Tibial nerve (tissue), 4 donors: ENCODE data around the gene MON2. TPM values are rescaled to one million over a fixed set of nuclear protein-coding genes. Genes with fewer than 3 reads are reported as not detected.

Experiments used
- DNase-seq, 2 donors: peaks; one replicate each; pipeline ENCODE4 v3.0.0-alpha.2; 2019; ENCODE audit warnings: low spot score in 2 of 2
- H3K27ac ChIP-seq, 4 donors: fragments of 200-600 bp; sonication (generic) in 3 of 4; one replicate each; pipeline ENCODE4 v1.5.1; 2017 to 2019; ENCODE audit warnings: mild to moderate bottlenecking in 1 of 4
- H3K27me3 ChIP-seq, 2 donors: fragments of 200-600 bp; sonication (generic) in 1 of 2; one replicate each; pipeline versions ENCODE4 v1.5.1 to v1.6.0; 2017 to 2019
- H3K36me3 ChIP-seq, 3 donors: fragments of 200-600 bp; sonication (generic); one replicate each; pipeline ENCODE4 v1.5.1; 2018 to 2019
- H3K4me1 ChIP-seq, 4 donors: fragments of 200-600 bp; sonication (generic) in 3 of 4; one replicate each; pipeline ENCODE4 v1.5.1; 2017 to 2019
- H3K4me3 ChIP-seq, 4 donors: fragments of 200-600 bp; sonication (generic) in 3 of 4; one replicate each; pipeline ENCODE4 v1.5.1; 2017 to 2019; ENCODE audit warnings: mild to moderate bottlenecking in 1 of 4, moderate library complexity in 1 of 4
- H3K9me3 ChIP-seq, 4 donors: fragments of 200-600 bp; sonication (generic) in 3 of 4; one replicate each; pipeline ENCODE4 v1.5.1; 2017 to 2019
- CTCF ChIP-seq, 5 experiments: fragments of 200-600 bp in 3 of 5; fragments of 450-650 bp in 2 of 5; sonication (generic) in 3 of 5; IDR thresholded peaks; one replicate each; pipeline ENCODE4 v1.5.1; 2016 to 2019; ENCODE audit warnings: antibody characterized with exemption in 5 of 5, mild to moderate bottlenecking in 3 of 5, moderate library complexity in 2 of 5
- EP300 ChIP-seq, 2 donors: sonication (generic); formaldehyde crosslinking; IDR thresholded peaks; one replicate each; pipeline ENCODE4 v1.6.1; 2017; ENCODE audit warnings: antibody characterized with exemption in 2 of 2, mild to moderate bottlenecking in 1 of 2
- POLR2A ChIP-seq, 2 donors: fragments of 450-650 bp; IDR thresholded peaks; one replicate each; pipeline ENCODE4 v1.6.1; 2017; ENCODE audit warnings: antibody characterized with exemption in 2 of 2, mild to moderate bottlenecking in 2 of 2, moderate library complexity in 2 of 2
- WGBS, 2 donors: methylation state at CpG; one replicate each; pipeline ENCODE4 v1.1.5; 2018; 5-methylcytosine and 5-hydroxymethylcytosine counted together
- total RNA-seq, 4 donors: library from RNA; depleted of rRNA; stranded (reverse); fragments of >200 nt; gene quantifications; one replicate each; pipeline ENCODE4 v1.1.0, GENCODE V29; 2016

MON2 gene
- total RNA-seq, 4 donors from 2014 or later: 70.2 to 134 (median 111) TPM

GRCh38 chr12:62627181-62627580 is 160.6 kb downstream of the MON2 start:
- Histone ChIP-seq H3K9me3 (no peaks in the 10 kb centered on the region), H3K27ac (no peak overlapping the region), H3K36me3 (no peaks in the 10 kb centered on the region), H3K4me1 (peaks cover 0 to 13% (median under 1%) of the 10 kb centered on the region in 4 donors), H3K27me3 (no peaks in the 10 kb centered on the region), H3K4me3 (no peak overlapping the region)
- DNase-seq: no peak
- no peak for TF ChIP-seq POLR2A (IDR thresholded peaks at IDR 0.05)
- TF ChIP-seq EP300 (IDR thresholded peaks at IDR 0.05): no peak
- whole genome bisulfite sequencing, 2 donors: 88 to 98% methylated on average over 2 of the region's 2 CpGs

- no peak for DNase-seq
- no peaks in the 10 kb centered on the region for H3K9me3 ChIP-seq
- H3K4me1 ChIP-seq: peaks cover 0 to 25% (median 7%) of the 10 kb centered on the region in 4 donors
- H3K27me3 ChIP-seq: no peaks in the 10 kb centered on the region
- H3K4me3 ChIP-seq: no peak overlapping the region
- H3K27ac ChIP-seq: no peak overlapping the region
- 44 to 52% methylated on average over 4 of the region's 4 CpGs for WGBS, 2 donors
- no peak for TF ChIP-seq POLR2A (IDR thresholded peaks at IDR 0.05)
- TF ChIP-seq EP300 (IDR thresholded peaks at IDR 0.05): no peak
- TF ChIP-seq CTCF (IDR thresholded peaks at IDR 0.05): no peak
- no peaks in the 10 kb centered on the region for H3K36me3 ChIP-seq
Measured at GRCh38 chr12:62629413-62629812, 162.8 kb downstream of the MON2 start.

DNA sequence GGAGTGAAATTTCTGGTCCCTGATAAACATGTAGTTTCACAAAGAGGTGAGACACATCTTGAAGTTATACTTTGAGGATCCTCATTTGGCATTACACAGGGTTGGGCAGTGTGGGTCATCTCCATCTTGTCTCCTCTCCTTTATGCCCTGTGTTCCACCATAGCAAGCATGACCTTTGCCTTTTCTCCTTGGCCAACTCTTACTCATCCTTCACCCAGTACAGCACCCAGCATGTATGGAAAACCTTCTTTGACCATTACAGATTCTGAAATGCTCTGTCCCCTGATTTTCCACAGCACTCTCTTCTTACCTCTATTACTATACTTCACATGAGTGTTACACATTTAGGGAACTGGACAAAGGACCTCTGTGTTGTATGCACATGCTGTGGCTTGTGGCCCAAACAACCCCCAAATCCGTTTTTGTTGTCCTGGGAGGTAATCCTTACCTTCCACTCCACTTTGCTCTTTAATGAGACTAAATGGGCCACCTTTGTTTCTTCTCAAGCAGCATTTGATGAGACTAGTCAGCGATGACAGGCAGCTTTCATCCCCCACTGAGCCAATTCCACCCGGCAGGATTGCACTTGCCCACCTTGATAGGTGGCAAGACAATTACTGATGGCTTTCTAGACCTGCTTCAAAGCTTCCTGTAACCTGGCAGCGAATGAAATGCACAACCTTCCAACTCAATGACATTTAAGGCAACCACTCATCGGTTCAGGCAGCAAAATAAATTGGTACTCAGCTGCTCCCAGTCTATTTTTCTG is 163.5 kb downstream of the MON2 start:
- no peak overlapping the region for H3K4me3 ChIP-seq
- DNase-seq: no peak
- no peaks in the 10 kb centered on the region for H3K36me3 ChIP-seq
- 79 to 88% methylated on average over 5 of the region's 5 CpGs for WGBS, 2 donors
- no peaks in the 10 kb centered on the region for H3K9me3 ChIP-seq
- H3K27ac ChIP-seq: no peak overlapping the region
- TF ChIP-seq POLR2A (IDR thresholded peaks at IDR 0.05) (no peak), CTCF (IDR thresholded peaks at IDR 0.05) (no peak), EP300 (IDR thresholded peaks at IDR 0.05) (no peak)
- H3K4me1 ChIP-seq: peaks cover 0 to 25% (median 7%) of the 10 kb centered on the region in 4 donors
- no peaks in the 10 kb centered on the region for H3K27me3 ChIP-seq

GRCh38 chr12:62631471-62632410 is 165.1 kb downstream of the MON2 start:
- Histone ChIP-seq H3K27ac (peak overlapping the region; percentile 9 to 87 (median 71)), H3K36me3 (no peaks in the 10 kb centered on the region), H3K4me3 (peak overlapping the region; percentile 37 to 60 (median 46)), H3K27me3 (no peaks in the 10 kb centered on the region), H3K4me1 (peaks cover 0 to 34% (median 7%) of the 10 kb centered on the region in 4 donors), H3K9me3 (no peaks in the 10 kb centered on the region)
- DNase-seq: peak; percentile 45 to 53
- TF ChIP-seq POLR2A (IDR thresholded peaks at IDR 0.05): peak in 1 of 2 donors; percentile 4
- TF ChIP-seq CTCF (IDR thresholded peaks at IDR 0.05): peak; percentile 15 to 54 (median 44)
- peak in 1 of 2 donors; percentile 49 for TF ChIP-seq EP300 (IDR thresholded peaks at IDR 0.05)
- 1% methylated on average over 35 to 56 of the region's 58 CpGs for WGBS, 2 donors

DNA sequence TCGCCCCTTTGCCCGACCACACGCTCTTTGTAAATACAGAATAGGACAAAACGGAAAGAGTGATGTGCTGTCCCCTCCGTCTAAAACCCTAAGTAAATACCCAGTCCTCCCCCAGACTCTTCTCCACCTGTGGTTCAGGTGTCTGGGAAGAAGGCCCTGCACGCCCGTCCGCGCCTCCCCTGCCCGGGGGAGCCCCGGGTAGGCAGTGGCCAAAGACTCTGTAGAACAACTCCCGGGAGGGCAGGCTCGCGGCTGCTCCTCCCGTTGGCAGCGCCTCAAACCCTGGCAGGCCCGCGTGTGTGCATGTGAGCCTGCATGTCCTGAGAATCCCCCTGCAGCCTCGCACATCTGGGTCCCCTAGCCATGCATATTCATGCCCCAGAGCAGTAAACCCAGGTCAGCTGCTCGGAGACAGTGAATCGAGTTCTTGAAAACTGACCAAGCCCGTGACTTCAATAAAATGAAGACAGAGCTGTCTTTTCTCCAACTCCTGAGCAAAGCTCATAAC is 165.8 kb downstream of the MON2 start:
- peak overlapping the region; percentile 37 to 60 (median 46) for H3K4me3 ChIP-seq
- DNase-seq: peak; percentile 25 to 38
- TF ChIP-seq POLR2A (IDR thresholded peaks at IDR 0.05): no peak
- TF ChIP-seq EP300 (IDR thresholded peaks at IDR 0.05): no peak
- TF ChIP-seq CTCF (IDR thresholded peaks at IDR 0.05): no peak
- H3K4me1 ChIP-seq: peaks cover 0 to 34% (median 7%) of the 10 kb centered on the region in 4 donors
- peak overlapping the region; percentile 9 to 87 (median 71) for H3K27ac ChIP-seq
- no peaks in the 10 kb centered on the region for H3K27me3 ChIP-seq
- no peaks in the 10 kb centered on the region for H3K9me3 ChIP-seq
- H3K36me3 ChIP-seq: no peaks in the 10 kb centered on the region
- 2 to 6% methylated on average over 17 to 22 of the region's 22 CpGs for WGBS, 2 donors
